Naive B cell (primary cell): ENCODE results near the gene C11orf21. TPM values are rescaled to one million over a fixed set of nuclear protein-coding genes. Genes with fewer than 3 reads are reported as not detected.
"Not testable (repeated sequence)": the region's sequence is repeated elsewhere in the genome, so short reads cannot be mapped to it uniquely, and the experiment has no call there.

ENCODE experiments used
- ATAC-seq, 2 donors: fragments of 150-1000 bp; cut with Tn5 transposase; 2 replicates each; pipeline ENCODE4 v1.10.0; 2021; ENCODE audit warnings: low read depth in 2 of 2, mild to moderate bottlenecking in 2 of 2, moderate library complexity in 2 of 2
- DNase-seq: peaks from one replicate; pipeline ENCODE4 v3.0.0; 2022
- H3K27ac Mint-ChIP-seq, 6 donors: one replicate each; pipeline ENCODE4 v1.8.0; 2020 to 2022; ENCODE audit warnings: mild to moderate bottlenecking in 6 of 6, mixed read lengths in 6 of 6, moderate library complexity in 5 of 6, inconsistent platforms in 2 of 6
- H3K27me3 Mint-ChIP-seq, 3 donors: one replicate each; pipeline ENCODE4 v1.8.0; 2021 to 2022; ENCODE audit warnings: mixed read lengths in 3 of 3, mild to moderate bottlenecking in 1 of 3
- H3K36me3 Mint-ChIP-seq, 2 donors: one replicate each; pipeline ENCODE4 v1.8.0; 2020 to 2022; ENCODE audit warnings: mixed read lengths in 2 of 2, inconsistent platforms in 1 of 2, mild to moderate bottlenecking in 1 of 2
- H3K4me1 Mint-ChIP-seq, 3 donors: one replicate each; pipeline ENCODE4 v1.8.0; 2020 to 2022; ENCODE audit warnings: mixed read lengths in 3 of 3, inconsistent platforms in 1 of 3, mild to moderate bottlenecking in 1 of 3, moderate library complexity in 1 of 3
- H3K4me3 Mint-ChIP-seq, 8 donors: one replicate each; pipeline ENCODE4 v1.8.0; 2020 to 2022; ENCODE audit warnings: mild to moderate bottlenecking in 8 of 8, mixed read lengths in 8 of 8, moderate library complexity in 8 of 8, inconsistent platforms in 2 of 8
- H3K9me3 Mint-ChIP-seq, 7 donors: one replicate each; pipeline ENCODE4 v1.8.0; 2020 to 2022; ENCODE audit warnings: mixed read lengths in 7 of 7, mild to moderate bottlenecking in 5 of 7, inconsistent platforms in 2 of 7, moderate library complexity in 1 of 7
- polyA plus RNA-seq, 6 donors: library from polyadenylated mRNA; unstranded; fragments of 300-500 nt; fragmentation: Illumina TruSeq; gene quantifications; one replicate each; pipeline ENCODE4 v1.2.3, GENCODE V29; 2021; ENCODE audit warnings: low read depth in 6 of 6

Gene C11orf21
- polyA plus RNA-seq, result 10 to 100 TPM in 3 of 6 donors, 1 to 10 TPM in 3; 8.3 to 15.4 (median 10.2) TPM

DNA sequence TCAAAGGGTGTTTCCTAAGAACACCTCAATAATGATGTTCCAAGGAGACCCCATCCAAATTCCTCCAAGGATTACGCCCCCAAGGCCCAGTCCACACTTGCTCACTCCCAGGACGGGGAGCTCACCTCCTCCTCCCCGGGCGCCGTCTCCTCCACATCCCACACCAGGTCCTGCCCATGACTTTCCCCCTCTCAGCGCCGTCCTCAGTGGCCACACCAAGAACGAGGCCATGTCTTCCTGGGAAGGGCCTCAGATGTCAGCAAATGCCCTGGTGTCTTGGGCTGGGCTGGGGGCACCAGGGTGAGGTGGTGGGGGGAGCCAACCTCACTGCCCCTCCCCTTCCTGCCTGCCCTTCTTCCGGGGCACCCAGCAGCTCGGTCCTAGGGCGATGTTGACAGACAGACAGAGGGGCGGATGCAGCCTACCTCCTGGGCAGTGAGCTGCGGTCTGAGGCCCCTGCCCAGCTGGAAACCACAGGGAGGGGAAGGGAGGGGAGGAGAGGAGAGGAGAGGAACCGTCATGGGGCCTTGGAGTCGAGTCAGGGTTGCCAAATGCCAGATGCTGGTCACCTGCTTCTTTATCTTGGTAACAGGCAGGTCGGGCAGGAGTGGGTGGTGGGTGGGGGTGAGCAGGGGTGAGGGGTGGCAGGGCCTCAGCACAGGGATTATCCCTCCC lies at the start of gene C11orf21, which contains the start of gene TSPAN32:
C11orf21 (minus strand) TSS at position 288 of the 675 bp plus-strand sequence; CDS start at position 178, 110 bp downstream.
TSPAN32 (plus strand) TSS at position 383 of the 675 bp plus-strand sequence; CDS start at position 520, 137 bp downstream.
- H3K9me3 Mint-ChIP-seq, result no peaks in the 10 kb centered on the region
- peak; percentile 63 for DNase-seq
- peak within 1 kb of the TSS; percentile 87 to 97 (median 95) for H3K4me3 Mint-ChIP-seq
- ATAC-seq, result peak; percentile 64 to 67
- H3K4me1 Mint-ChIP-seq, result peaks cover 36 to 58% (median 46%) of the 10 kb centered on the region in 3 donors
- peak within 1 kb of the TSS; percentile 87 to 97 (median 90) for H3K27ac Mint-ChIP-seq
- no peaks in the 10 kb centered on the region for H3K27me3 Mint-ChIP-seq
- H3K36me3 Mint-ChIP-seq, result no peaks in the 10 kb centered on the region

DNA sequence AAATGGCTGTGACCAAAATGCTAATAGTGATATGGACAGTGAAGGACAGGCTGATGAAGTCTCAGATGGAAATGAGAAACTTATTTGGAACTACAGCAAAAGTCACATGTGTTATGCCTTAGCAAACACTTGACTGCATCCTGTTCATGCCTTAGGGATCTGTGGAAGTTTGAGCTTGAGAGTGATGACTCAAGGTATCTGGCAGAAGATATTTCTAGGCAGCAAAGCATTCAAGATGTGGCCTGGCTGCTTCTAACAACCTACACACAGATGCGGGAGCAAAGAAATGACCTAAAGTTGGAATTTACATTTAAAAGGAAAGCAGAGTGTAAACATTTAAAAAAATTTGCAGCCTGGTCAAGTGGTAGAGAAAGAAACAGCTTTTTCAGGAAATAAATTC lies 47.3 kb upstream of the C11orf21 start:
- H3K27ac Mint-ChIP-seq, result no peak overlapping the region
- peaks cover 5 to 16% of the 10 kb centered on the region in 2 donors for H3K36me3 Mint-ChIP-seq
- no peak for ATAC-seq

DNA sequence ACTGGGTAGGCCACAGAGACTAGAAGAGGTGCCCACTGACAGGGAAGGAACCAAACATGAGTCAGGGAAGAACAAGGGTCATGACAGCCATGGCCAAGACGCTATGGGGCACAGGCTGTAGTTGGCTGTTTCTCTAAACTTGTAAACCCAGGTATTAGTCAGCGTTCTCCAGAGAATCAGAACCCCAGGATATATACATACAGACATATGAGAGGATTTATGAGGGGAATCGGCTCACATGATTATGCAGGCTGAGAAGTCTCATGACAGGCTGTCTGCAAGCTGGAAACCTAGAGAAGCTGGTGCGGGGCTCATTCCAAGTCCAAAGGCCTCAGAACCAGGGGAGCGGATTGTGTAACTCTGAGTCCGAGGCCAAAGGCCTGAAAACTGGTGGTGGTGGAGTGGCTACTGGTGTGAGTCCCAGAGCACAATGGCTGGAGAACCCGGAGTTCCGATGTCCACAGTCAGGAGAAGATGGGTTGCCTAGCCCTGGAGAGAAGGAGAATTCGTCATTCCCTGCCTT lies 45.7 kb upstream of the C11orf21 start:
- H3K27ac Mint-ChIP-seq, result no peak overlapping the region
- DNase-seq (no peak), ATAC-seq (no peak)
- H3K27me3 Mint-ChIP-seq, result no peaks in the 10 kb centered on the region
- H3K9me3 Mint-ChIP-seq, result peaks cover 5 to 28% (median 16%) of the 10 kb centered on the region in 7 donors
- no peaks in the 10 kb centered on the region for H3K4me1 Mint-ChIP-seq
- no peak overlapping the region for H3K4me3 Mint-ChIP-seq
- H3K36me3 Mint-ChIP-seq, result peaks cover 5 to 16% of the 10 kb centered on the region in 2 donors

More for the DNA sequence above, 47.3 kb upstream of the C11orf21 start:
- Mint-ChIP-seq H3K9me3 (peaks cover 5 to 20% (median 15%) of the 10 kb centered on the region in 7 donors), H3K4me1 (no peaks in the 10 kb centered on the region), H3K4me3 (no peak overlapping the region), H3K27me3 (no peaks in the 10 kb centered on the region)
- DNase-seq, result no peak

DNA sequence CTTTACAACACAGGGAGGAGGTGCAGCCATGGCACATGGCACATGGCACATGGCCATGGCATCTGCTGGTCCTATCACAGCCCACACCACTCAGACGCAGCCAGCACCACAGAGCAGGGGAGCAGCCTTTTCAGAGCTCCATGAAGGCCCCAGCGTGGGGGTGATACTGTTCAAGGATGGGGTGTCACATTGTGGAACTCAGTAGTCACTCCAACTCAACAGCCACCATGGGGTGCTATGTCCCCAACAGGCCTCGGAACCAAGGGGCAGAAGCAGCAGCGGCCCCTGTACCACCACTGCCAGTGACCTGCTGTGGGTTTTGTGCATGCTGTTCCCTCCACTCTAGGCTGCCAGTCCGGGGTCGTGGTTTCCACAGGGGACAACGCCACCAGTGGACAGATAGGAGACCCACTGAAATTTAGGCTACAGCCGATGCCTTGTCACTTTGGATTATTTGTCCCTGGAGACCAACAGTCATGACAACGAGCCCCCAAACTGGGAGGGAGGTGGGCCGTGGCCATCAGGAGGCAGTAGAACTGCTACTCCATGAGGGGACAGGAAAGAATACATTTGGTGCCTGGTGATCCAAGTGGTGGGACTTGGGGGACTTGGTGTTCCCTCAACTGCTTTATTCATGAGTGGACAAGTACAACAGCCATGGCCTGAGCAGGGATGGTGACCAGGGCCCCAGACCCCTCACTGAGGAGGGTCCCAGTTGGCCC lies 45.0 kb upstream of the C11orf21 start:
- peaks cover 5 to 29% (median 16%) of the 10 kb centered on the region in 7 donors for H3K9me3 Mint-ChIP-seq
- no peaks in the 10 kb centered on the region for H3K27me3 Mint-ChIP-seq
- H3K4me1 Mint-ChIP-seq, result no peaks in the 10 kb centered on the region
- H3K36me3 Mint-ChIP-seq, result peaks cover 5 to 16% of the 10 kb centered on the region in 2 donors
- DNase-seq (no peak), ATAC-seq (no peak)
- H3K4me3 Mint-ChIP-seq, result peak overlapping the region in 1 of 8 donors; percentile 57
- no peak overlapping the region for H3K27ac Mint-ChIP-seq

DNA sequence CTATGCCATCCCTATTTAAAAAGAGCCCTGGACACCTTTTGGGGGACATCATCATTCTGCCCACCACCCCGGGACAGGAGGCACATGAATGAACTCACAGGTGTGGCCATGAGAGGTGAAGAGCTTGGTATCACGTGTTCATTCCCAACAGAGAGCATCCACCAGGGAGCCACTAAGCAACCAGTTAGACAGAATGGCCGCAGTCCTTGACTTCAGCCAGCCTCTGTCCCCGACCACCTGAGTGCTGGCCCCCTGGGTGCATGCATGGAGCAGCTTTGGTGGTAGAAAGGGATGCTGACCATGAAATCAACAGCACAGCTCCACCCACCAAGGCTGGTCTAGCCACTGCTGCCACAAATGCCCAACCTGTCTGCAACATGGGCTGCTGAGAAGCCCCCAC lies 44.3 kb upstream of the C11orf21 start:
- H3K4me3 Mint-ChIP-seq, result no peak overlapping the region
- DNase-seq (no peak), ATAC-seq (no peak)
- H3K36me3 Mint-ChIP-seq, result peaks cover 5 to 16% of the 10 kb centered on the region in 2 donors
- no peaks in the 10 kb centered on the region for H3K4me1 Mint-ChIP-seq
- no peaks in the 10 kb centered on the region for H3K27me3 Mint-ChIP-seq
- H3K9me3 Mint-ChIP-seq, result peaks cover 5 to 29% (median 16%) of the 10 kb centered on the region in 7 donors
- H3K27ac Mint-ChIP-seq, result peak overlapping the region in 1 of 6 donors; percentile 23

GRCh38 chr11:2345050-2345449 lies 43.3 kb upstream of the C11orf21 start:
- H3K36me3 Mint-ChIP-seq, result peaks cover 5 to 16% of the 10 kb centered on the region in 2 donors
- H3K4me3 Mint-ChIP-seq, result no peak overlapping the region
- H3K27me3 Mint-ChIP-seq, result no peaks in the 10 kb centered on the region
- H3K4me1 Mint-ChIP-seq, result no peaks in the 10 kb centered on the region
- H3K27ac Mint-ChIP-seq, result no peak overlapping the region
- no peak for DNase-seq
- no peak for ATAC-seq
- H3K9me3 Mint-ChIP-seq, result peaks cover 5 to 29% (median 13%) of the 10 kb centered on the region in 7 donors

GRCh38 chr11:2343502-2343901 lies 41.8 kb upstream of the C11orf21 start:
- peak overlapping the region in 1 of 6 donors; percentile 72 for H3K27ac Mint-ChIP-seq
- no peaks in the 10 kb centered on the region for H3K27me3 Mint-ChIP-seq
- peaks cover 0 to 6% of the 10 kb centered on the region in 2 donors for H3K36me3 Mint-ChIP-seq
- peaks cover under 1 to 17% (median 5%) of the 10 kb centered on the region in 7 donors for H3K9me3 Mint-ChIP-seq
- DNase-seq (no peak), ATAC-seq (no peak)
- H3K4me3 Mint-ChIP-seq, result no peak overlapping the region
- H3K4me1 Mint-ChIP-seq, result peaks cover 3 to 5% (median 4%) of the 10 kb centered on the region in 3 donors

DNA sequence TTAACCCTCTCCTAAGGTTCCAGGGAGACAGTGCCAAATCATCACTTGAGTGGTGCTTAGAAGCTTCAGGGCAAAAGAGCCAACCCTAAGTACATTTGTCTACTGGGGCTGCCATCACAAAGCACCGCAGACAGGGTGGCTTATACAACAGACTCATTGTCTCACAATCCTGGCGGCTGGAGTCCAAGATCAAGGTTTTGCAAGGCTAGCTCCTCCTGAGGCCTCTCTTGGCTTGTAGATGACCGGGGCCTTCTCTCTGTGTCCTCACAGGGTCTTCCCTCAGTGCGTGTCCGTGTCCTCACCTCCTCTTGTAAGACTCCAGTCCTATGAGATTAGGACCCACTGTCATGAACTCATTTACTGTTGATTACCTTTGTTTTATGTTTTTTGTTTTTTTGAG lies 41.3 kb upstream of the C11orf21 start:
- Mint-ChIP-seq H3K36me3 (peaks cover 0 to under 1% of the 10 kb centered on the region in 2 donors), H3K27me3 (no peaks in the 10 kb centered on the region), H3K4me3 (no peak overlapping the region), H3K27ac (no peak overlapping the region), H3K9me3 (peaks cover 0 to 17% (median 5%) of the 10 kb centered on the region in 7 donors), H3K4me1 (peaks cover 3 to 5% (median 5%) of the 10 kb centered on the region in 3 donors)
- no peak for DNase-seq
- ATAC-seq, result no peak

GRCh38 chr11:2342557-2342956 lies 40.8 kb upstream of the C11orf21 start:
- Mint-ChIP-seq H3K27ac (no peak overlapping the region), H3K4me1 (peaks cover 3 to 5% (median 5%) of the 10 kb centered on the region in 3 donors), H3K36me3 (no peaks in the 10 kb centered on the region), H3K9me3 (peaks cover 0 to 17% (median 5%) of the 10 kb centered on the region in 7 donors), H3K4me3 (no peak overlapping the region), H3K27me3 (no peaks in the 10 kb centered on the region)
- ATAC-seq (no peak), DNase-seq (no peak)

GRCh38 chr11:2338760-2339159 lies 37.0 kb upstream of the C11orf21 start:
- not testable (repeated sequence) for H3K4me3 Mint-ChIP-seq, H3K36me3 Mint-ChIP-seq, H3K4me1 Mint-ChIP-seq, H3K27me3 Mint-ChIP-seq
- Mint-ChIP-seq H3K9me3 (peaks cover 0 to 11% (median 3%) of the 10 kb centered on the region in 7 donors), H3K27ac (peak overlapping the region in 2 of 6 donors; percentile 45 to 93)
- DNase-seq, result peak; percentile 20
- ATAC-seq, result peak in 1 of 2 donors; percentile 48

DNA sequence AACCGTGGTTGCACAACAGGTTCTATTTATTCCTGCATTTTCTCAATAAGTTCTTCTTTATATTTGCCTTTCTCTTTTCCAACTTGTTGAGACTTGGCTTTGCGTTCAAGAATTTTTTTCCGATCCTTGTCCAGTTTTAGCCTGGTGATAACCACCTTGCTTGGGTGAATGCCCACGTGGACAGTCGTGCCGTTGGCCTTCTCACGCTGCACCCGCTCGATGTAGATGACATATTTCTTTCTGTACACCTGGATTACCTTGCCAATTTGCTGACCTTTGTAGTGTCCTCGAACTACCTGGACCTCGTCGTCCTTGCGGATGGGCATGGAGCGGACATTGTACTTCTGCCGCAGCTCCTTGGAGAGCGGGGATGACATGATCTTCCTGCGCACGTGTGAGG lies 33.6 kb upstream of the C11orf21 start:
- H3K27ac Mint-ChIP-seq, H3K27me3 Mint-ChIP-seq, H3K4me1 Mint-ChIP-seq, DNase-seq, H3K4me3 Mint-ChIP-seq, ATAC-seq: not testable (repeated sequence)
- peaks cover 0 to 11% of the 10 kb centered on the region in 2 donors for H3K36me3 Mint-ChIP-seq
- peaks cover 0 to 11% (median 5%) of the 10 kb centered on the region in 7 donors for H3K9me3 Mint-ChIP-seq

DNA sequence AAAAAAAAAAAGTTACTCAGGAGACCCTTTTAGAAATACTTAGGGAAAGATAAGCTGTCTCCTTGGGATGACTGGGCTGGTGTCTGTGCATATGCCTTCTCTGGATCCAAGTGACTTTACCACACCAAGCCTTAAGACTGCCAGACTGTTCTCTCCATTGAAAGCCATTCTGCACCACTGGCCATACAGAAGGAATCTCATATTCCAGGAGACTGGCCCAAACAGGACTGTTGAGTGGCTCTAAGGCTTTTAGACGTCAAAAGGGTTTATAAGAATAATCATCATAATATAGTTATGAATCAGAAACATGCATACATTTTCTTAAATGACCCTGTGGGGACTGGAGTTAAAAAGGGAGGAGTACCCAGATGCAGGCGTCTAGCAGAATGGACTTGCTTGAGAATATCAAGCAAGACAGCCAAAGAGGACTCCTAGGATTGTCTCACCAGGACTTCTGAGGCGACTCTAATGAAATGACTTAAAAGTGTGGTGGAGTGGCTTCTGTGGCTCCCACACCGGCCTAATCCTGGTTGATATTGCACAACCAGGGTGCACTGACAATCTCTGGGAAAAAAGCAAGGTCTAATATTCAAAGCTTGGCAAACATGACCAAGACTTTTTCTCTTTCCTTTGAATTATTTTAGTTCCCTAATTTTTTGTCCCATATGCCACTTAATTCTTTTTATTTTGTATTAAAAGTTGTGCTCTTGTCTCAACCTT lies 31.9 kb upstream of the C11orf21 start:
- H3K27me3 Mint-ChIP-seq, ATAC-seq, H3K4me3 Mint-ChIP-seq, H3K27ac Mint-ChIP-seq, H3K4me1 Mint-ChIP-seq, DNase-seq: not testable (repeated sequence)
- H3K36me3 Mint-ChIP-seq, result peaks cover 0 to 12% of the 10 kb centered on the region in 2 donors
- peaks cover 0 to 12% (median 5%) of the 10 kb centered on the region in 7 donors for H3K9me3 Mint-ChIP-seq

GRCh38 chr11:2332569-2332968 lies 30.9 kb upstream of the C11orf21 start:
- H3K4me3 Mint-ChIP-seq, ATAC-seq, H3K4me1 Mint-ChIP-seq, H3K27ac Mint-ChIP-seq, DNase-seq, H3K27me3 Mint-ChIP-seq: not testable (repeated sequence)
- Mint-ChIP-seq H3K36me3 (peaks cover 0 to 12% of the 10 kb centered on the region in 2 donors), H3K9me3 (peaks cover 0 to 12% (median 5%) of the 10 kb centered on the region in 7 donors)
